ENCODE results near the gene DISP3. TPM values are rescaled to one million over a fixed set of nuclear protein-coding genes. Genes with fewer than 3 reads are reported as not detected.

DISP3 gene
- total and polyA plus RNA-seq, 3 donors from 2014 or later = 6.8 to 8.8 (median 7.3) TPM

GRCh38 chr1:11492235-11492634 is 13.3 kb downstream of the DISP3 start:
- intact Hi-C loops (cut with DNase I; ENCODE audit: low total_unique reads) = no loop called here
- H3K9me3 ChIP-seq = no peaks in the 10 kb centered on the region
- no peak overlapping the region for H3K4me3 ChIP-seq
- WGBS, 2 donors = 69 to 77% methylated on average over 7 of the region's 7 CpGs
- no peak overlapping the region for H3K27ac ChIP-seq
- no peak for TF ChIP-seq CTCF (IDR thresholded peaks at IDR 0.05)
- no peak for TF ChIP-seq POLR2A (IDR thresholded peaks at IDR 0.05)
- DNase-seq = no peak
- H3K27me3 ChIP-seq = no peaks in the 10 kb centered on the region
- no peaks in the 10 kb centered on the region for H3K36me3 ChIP-seq (ENCODE audit: low read depth, missing control alignments)
- H3K4me1 ChIP-seq = no peaks in the 10 kb centered on the region

GRCh38 chr1:11493972-11494655 is 15.2 kb downstream of the DISP3 start:
- Histone ChIP-seq H3K4me1 (no peaks in the 10 kb centered on the region), H3K27me3 (no peaks in the 10 kb centered on the region), H3K4me3 (no peak overlapping the region), H3K36me3 (ENCODE audit: low read depth, missing control alignments) (no peaks in the 10 kb centered on the region), H3K27ac (no peak overlapping the region), H3K9me3 (no peaks in the 10 kb centered on the region)
- no peak for DNase-seq
- 72 to 78% methylated on average over 9 of the region's 9 CpGs for WGBS, 2 donors
- no peak for TF ChIP-seq CTCF (IDR thresholded peaks at IDR 0.05)
- TF ChIP-seq POLR2A (IDR thresholded peaks at IDR 0.05) = no peak
- intact Hi-C loops (cut with DNase I; ENCODE audit: low total_unique reads) = no loop called here

GRCh38 chr1:11494771-11495170 is 15.8 kb downstream of the DISP3 start:
- H3K4me1 ChIP-seq = no peaks in the 10 kb centered on the region
- intact Hi-C loops (cut with DNase I; ENCODE audit: low total_unique reads) = no loop called here
- no peaks in the 10 kb centered on the region for H3K36me3 ChIP-seq (ENCODE audit: low read depth, missing control alignments)
- H3K4me3 ChIP-seq = no peak overlapping the region
- WGBS, 2 donors = 76 to 82% methylated on average over 3 of the region's 3 CpGs
- H3K27ac ChIP-seq = no peak overlapping the region
- no peaks in the 10 kb centered on the region for H3K9me3 ChIP-seq
- no peaks in the 10 kb centered on the region for H3K27me3 ChIP-seq
- DNase-seq = no peak
- no peak for TF ChIP-seq POLR2A (IDR thresholded peaks at IDR 0.05)
- no peak for TF ChIP-seq CTCF (IDR thresholded peaks at IDR 0.05)

GRCh38 chr1:11495579-11495978 is 16.6 kb downstream of the DISP3 start:
- WGBS, 2 donors = 69 to 72% methylated on average over 3 of the region's 3 CpGs
- TF ChIP-seq POLR2A (IDR thresholded peaks at IDR 0.05) = no peak
- no peak for TF ChIP-seq CTCF (IDR thresholded peaks at IDR 0.05)
- Histone ChIP-seq H3K4me1 (no peaks in the 10 kb centered on the region), H3K9me3 (no peaks in the 10 kb centered on the region), H3K4me3 (no peak overlapping the region), H3K27ac (no peak overlapping the region), H3K27me3 (no peaks in the 10 kb centered on the region), H3K36me3 (ENCODE audit: low read depth, missing control alignments) (no peaks in the 10 kb centered on the region)
- intact Hi-C loops (cut with DNase I; ENCODE audit: low total_unique reads) = no loop called here
- no peak for DNase-seq

- no peaks in the 10 kb centered on the region for H3K27me3 ChIP-seq
- intact Hi-C loops (cut with DNase I; ENCODE audit: low total_unique reads) = no loop called here
- WGBS, 2 donors = 78 to 90% methylated on average over 6 to 8 of the region's 8 CpGs
- no peaks in the 10 kb centered on the region for H3K36me3 ChIP-seq (ENCODE audit: low read depth, missing control alignments)
- DNase-seq = no peak
- no peaks in the 10 kb centered on the region for H3K4me1 ChIP-seq
- no peak overlapping the region for H3K4me3 ChIP-seq
- H3K27ac ChIP-seq = no peak overlapping the region
- no peaks in the 10 kb centered on the region for H3K9me3 ChIP-seq
- no peak for TF ChIP-seq POLR2A (IDR thresholded peaks at IDR 0.05)
- no peak for TF ChIP-seq CTCF (IDR thresholded peaks at IDR 0.05)
Observed at GRCh38 chr1:11496551-11497080, 17.7 kb downstream of the DISP3 start.
